WTC11 (cell line): ENCODE measurements around the gene GABPB2. TPM values are rescaled to one million over a fixed set of nuclear protein-coding genes. Genes with fewer than 3 reads are reported as not detected.

Experiments used
- ATAC-seq: fragments of 200-7000 bp; cut with Tn5 transposase; 2 replicates; pipeline ENCODE4 v1.10.0; 2021; ENCODE audit warnings: mild to moderate bottlenecking, moderate library complexity
- CTCF ChIA-PET: fragments of 300-600 bp; sonication (Branson Sonifier 250); formaldehyde crosslinking; loops from one replicate; lab custom pipeline; 2021; ENCODE audit warnings: antibody characterized with exemption; lab: Charles Lee
- POLR2A ChIA-PET: fragments of 350-600 bp; sonication (Branson Sonifier 250); formaldehyde crosslinking; loops from one replicate; lab custom pipeline; 2021; ENCODE audit warnings: antibody characterized with exemption; lab: Charles Lee
- DNase-seq: peaks from one replicate; pipeline ENCODE4 v3.0.0; 2021; ENCODE audit warnings: low spot score
- H3K27ac Mint-ChIP-seq: 2 replicates; pipeline ENCODE4 v1.8.0; 2021; ENCODE audit warnings: mixed read lengths
- H3K27me3 Mint-ChIP-seq: 2 replicates; pipeline ENCODE4 v1.8.0; 2021; ENCODE audit warnings: low read depth, mild to moderate bottlenecking, moderate library complexity, mixed read lengths
- H3K36me3 Mint-ChIP-seq: 2 replicates; pipeline ENCODE4 v1.8.0; 2021; ENCODE audit warnings: mixed read lengths
- H3K4me1 Mint-ChIP-seq: 2 replicates; pipeline ENCODE4 v1.8.0; 2022; ENCODE audit warnings: mixed read lengths
- H3K4me3 Mint-ChIP-seq: 2 replicates; pipeline ENCODE4 v1.8.0; 2021; ENCODE audit warnings: mild to moderate bottlenecking, moderate library complexity, mixed read lengths
- H3K9me3 Mint-ChIP-seq: 2 replicates; pipeline ENCODE4 v1.8.0; 2021; ENCODE audit warnings: mixed read lengths
- CREM ChIP-seq: sonication (generic); formaldehyde crosslinking; IDR thresholded peaks from 2 replicates; pipeline ENCODE4 v1.8.1; 2022; ENCODE audit warnings: mild to moderate bottlenecking, missing genetic modification reagents, moderate library complexity
- ESRRA ChIP-seq: sonication (generic); formaldehyde crosslinking; IDR thresholded peaks from 2 replicates; pipeline ENCODE4 v1.8.1; 2022; ENCODE audit warnings: mild to moderate bottlenecking, missing genetic modification reagents, borderline replicate concordance
- ETV6 ChIP-seq: sonication (generic); formaldehyde crosslinking; IDR thresholded peaks from 2 replicates; pipeline ENCODE4 v1.8.1; 2022; ENCODE audit warnings: mild to moderate bottlenecking, missing genetic modification reagents
- FOXP1 ChIP-seq: sonication (generic); formaldehyde crosslinking; IDR thresholded peaks from 2 replicates; pipeline ENCODE4 v1.8.0; 2022; ENCODE audit warnings: missing genetic modification reagents, mild to moderate bottlenecking, moderate library complexity, borderline replicate concordance
- GRHL2 ChIP-seq: fragments of 250-450 bp; sonication (Bioruptor Pico); IDR thresholded peaks from 2 replicates; pipeline ENCODE4 v1.8.0; 2022; ENCODE audit warnings: mild to moderate bottlenecking, moderate library complexity; ENCODE audit not compliant: insufficient replicate concordance, severe bottlenecking
- KAT7 ChIP-seq: sonication (generic); formaldehyde crosslinking; IDR thresholded peaks from 2 replicates; pipeline ENCODE4 v1.8.1; 2023; ENCODE audit warnings: missing genetic modification reagents, mild to moderate bottlenecking, borderline replicate concordance
- NFATC4 ChIP-seq: fragments of 250-450 bp; sonication (Bioruptor Pico); IDR thresholded peaks from 2 replicates; pipeline ENCODE4 v1.9.0; 2021; ENCODE audit warnings: mild to moderate bottlenecking
- NR1H2 ChIP-seq: sonication (generic); formaldehyde crosslinking; IDR thresholded peaks from 2 replicates; pipeline ENCODE4 v1.9.0; 2021; ENCODE audit warnings: mild to moderate bottlenecking, moderate library complexity, missing genetic modification reagents
- NR2C2 ChIP-seq: sonication (generic); formaldehyde crosslinking; IDR thresholded peaks from 2 replicates; pipeline ENCODE4 v1.8.0; 2022; ENCODE audit warnings: mild to moderate bottlenecking, missing genetic modification reagents
- OVOL2 ChIP-seq: fragments of 250-450 bp; sonication (Bioruptor Pico); IDR thresholded peaks from 2 replicates; pipeline ENCODE4 v1.9.0; 2021; ENCODE audit warnings: mild to moderate bottlenecking, borderline replicate concordance
- RORB ChIP-seq: fragments of 250-450 bp; sonication (Bioruptor Pico); IDR thresholded peaks from 2 replicates; pipeline ENCODE4 v1.9.0; 2021; ENCODE audit warnings: mild to moderate bottlenecking
- SMAD3 ChIP-seq: sonication (generic); formaldehyde crosslinking; IDR thresholded peaks from 2 replicates; pipeline ENCODE4 v1.8.0; 2022; ENCODE audit warnings: missing genetic modification reagents, mild to moderate bottlenecking, borderline replicate concordance
- SOX15 ChIP-seq: fragments of 250-450 bp; sonication (Bioruptor Pico); IDR thresholded peaks from 2 replicates; pipeline ENCODE4 v1.9.0; 2021; ENCODE audit warnings: mild to moderate bottlenecking
- ZNF121 ChIP-seq: sonication (generic); formaldehyde crosslinking; IDR thresholded peaks from 2 replicates; pipeline ENCODE4 v1.8.0; 2023; ENCODE audit warnings: missing genetic modification reagents
- ZNF423 ChIP-seq: fragments of 250-450 bp; sonication (Bioruptor Pico); IDR thresholded peaks from 2 replicates; pipeline ENCODE4 v2.1.2; 2022; ENCODE audit warnings: mild to moderate bottlenecking, moderate library complexity
- total RNA-seq: library from RNA; stranded (reverse); gene quantifications from 3 replicates; pipeline ENCODE4 v1.2.3, GENCODE V29; 2021
- TF ChIP-seq, protein P1 (sequence below): sonication (generic); formaldehyde crosslinking; IDR thresholded peaks from 2 replicates; pipeline ENCODE4 v1.8.1; 2023; ENCODE audit warnings: mild to moderate bottlenecking, missing genetic modification reagents, moderate library complexity
- TF ChIP-seq, protein P2 (sequence below): fragments of 250-450 bp; sonication (Bioruptor Pico); IDR thresholded peaks from 2 replicates; pipeline ENCODE4 v1.9.0; 2021; ENCODE audit warnings: moderate library complexity, mild to moderate bottlenecking, inconsistent platforms, borderline replicate concordance
- TF ChIP-seq, protein P3 (sequence below): fragments of 250-450 bp; sonication (Bioruptor Pico); IDR thresholded peaks from 2 replicates; pipeline ENCODE4 v1.8.0; 2021; ENCODE audit warnings: mild to moderate bottlenecking
- TF ChIP-seq, protein P4 (sequence below): sonication (generic); formaldehyde crosslinking; IDR thresholded peaks from 2 replicates; pipeline ENCODE4 v1.8.1; 2022; ENCODE audit warnings: missing genetic modification reagents, borderline replicate concordance
- TF ChIP-seq, protein P5 (sequence below): sonication (generic); formaldehyde crosslinking; IDR thresholded peaks from 2 replicates; pipeline ENCODE4 v1.8.1; 2022; ENCODE audit warnings: mild to moderate bottlenecking, moderate library complexity, missing genetic modification reagents

Gene GABPB2
- total RNA-seq, 1 experiment from 2014 or later = 1.7 TPM

DNA sequence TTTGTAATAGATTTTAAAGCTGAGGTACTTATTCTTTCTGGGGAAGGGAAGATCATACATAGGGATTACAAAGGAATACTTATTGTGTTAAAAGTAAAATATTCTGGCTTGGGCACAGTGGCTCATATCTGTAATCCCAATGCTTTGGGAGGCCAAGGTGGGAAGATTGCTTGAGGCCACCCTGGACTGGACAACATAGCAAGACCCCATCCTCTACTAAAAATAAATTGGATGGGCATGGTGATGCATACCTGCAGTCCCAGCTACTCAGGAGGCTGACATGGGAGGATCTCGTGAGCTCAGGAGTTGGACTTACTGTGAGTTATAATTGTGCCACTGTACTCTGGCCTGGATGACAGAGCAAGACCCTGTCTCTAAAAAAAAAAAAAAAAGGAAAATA lies 27.6 kb downstream of the GABPB2 start:
- no peaks in the 10 kb centered on the region; the same call in 1 of the 2 replicates for H3K27me3 Mint-ChIP-seq
- CTCF ChIA-PET = interaction anchor here (0.9 to 1.4 kb wide), 2 partner anchors 13 to 73 kb away, joined by 4 to 5 read pairs; no protein-coding TSS in a partner anchor
- POLR2A ChIA-PET = no interaction called here

DNA sequence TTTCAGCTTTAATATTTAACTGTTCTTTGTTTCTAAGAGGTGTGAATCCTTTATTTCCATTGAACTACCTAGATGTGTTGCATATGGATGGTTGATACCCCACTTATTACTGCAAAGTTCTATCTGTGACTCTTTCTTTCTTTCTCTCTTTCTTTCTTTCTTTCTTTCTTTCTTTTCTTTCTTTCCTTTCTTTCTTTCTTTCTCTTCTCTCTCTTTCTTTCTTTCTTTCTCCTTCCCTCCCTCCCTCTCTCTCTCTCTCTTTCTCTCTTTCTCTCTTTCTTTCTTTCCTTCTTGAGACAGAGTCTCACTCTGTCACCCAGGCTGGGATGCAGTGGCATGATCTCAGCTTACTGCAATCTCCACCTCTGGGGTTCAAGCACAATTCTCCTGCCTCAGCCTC lies 34.1 kb downstream of the GABPB2 start:
- CTCF ChIA-PET = interaction anchor here (0.6 kb wide), 1 partner anchor 72 kb away, joined by 3 read pairs; the partner anchor contains the start of gene TMOD4
- POLR2A ChIA-PET = no interaction called here
- DNase-seq = no peak
- no peak overlapping the region for H3K4me3 Mint-ChIP-seq
- no peak overlapping the region for H3K27ac Mint-ChIP-seq
- no peaks in the 10 kb centered on the region for H3K9me3 Mint-ChIP-seq
- no peaks in the 10 kb centered on the region for H3K4me1 Mint-ChIP-seq
- no peaks in the 10 kb centered on the region for H3K27me3 Mint-ChIP-seq
- TF ChIP-seq ZNF423 (CRISPR knock-in tag) (no peak), ESRRA (CRISPR knock-in tag) (no peak), FOXP1 (CRISPR knock-in tag) (no peak), NR1H2 (CRISPR knock-in tag) (no peak), GRHL2 (CRISPR knock-in tag) (no peak), ETV6 (CRISPR knock-in tag) (no peak), NFATC4 (CRISPR knock-in tag) (no peak), CREM (CRISPR knock-in tag) (no peak), KAT7 (CRISPR knock-in tag) (no peak), RORB (no peak), SOX15 (CRISPR knock-in tag) (no peak), SMAD3 (CRISPR knock-in tag) (no peak), NR2C2 (CRISPR knock-in tag) (no peak)
- TF ChIP-seq, protein P1, sequence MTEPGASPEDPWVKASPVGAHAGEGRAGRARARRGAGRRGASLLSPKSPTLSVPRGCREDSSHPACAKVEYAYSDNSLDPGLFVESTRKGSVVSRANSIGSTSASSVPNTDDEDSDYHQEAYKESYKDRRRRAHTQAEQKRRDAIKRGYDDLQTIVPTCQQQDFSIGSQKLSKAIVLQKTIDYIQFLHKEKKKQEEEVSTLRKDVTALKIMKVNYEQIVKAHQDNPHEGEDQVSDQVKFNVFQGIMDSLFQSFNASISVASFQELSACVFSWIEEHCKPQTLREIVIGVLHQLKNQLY (CRISPR knock-in tag) = no peak
- TF ChIP-seq, protein P2, sequence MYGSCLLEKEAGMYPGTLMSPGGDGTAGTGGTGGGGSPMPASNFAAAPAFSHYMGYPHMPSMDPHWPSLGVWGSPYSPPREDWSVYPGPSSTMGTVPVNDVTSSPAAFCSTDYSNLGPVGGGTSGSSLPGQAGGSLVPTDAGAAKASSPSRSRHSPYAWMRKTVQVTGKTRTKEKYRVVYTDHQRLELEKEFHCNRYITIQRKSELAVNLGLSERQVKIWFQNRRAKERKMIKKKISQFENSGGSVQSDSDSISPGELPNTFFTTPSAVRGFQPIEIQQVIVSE (CRISPR knock-in tag) = no peak
- TF ChIP-seq, protein P3, sequence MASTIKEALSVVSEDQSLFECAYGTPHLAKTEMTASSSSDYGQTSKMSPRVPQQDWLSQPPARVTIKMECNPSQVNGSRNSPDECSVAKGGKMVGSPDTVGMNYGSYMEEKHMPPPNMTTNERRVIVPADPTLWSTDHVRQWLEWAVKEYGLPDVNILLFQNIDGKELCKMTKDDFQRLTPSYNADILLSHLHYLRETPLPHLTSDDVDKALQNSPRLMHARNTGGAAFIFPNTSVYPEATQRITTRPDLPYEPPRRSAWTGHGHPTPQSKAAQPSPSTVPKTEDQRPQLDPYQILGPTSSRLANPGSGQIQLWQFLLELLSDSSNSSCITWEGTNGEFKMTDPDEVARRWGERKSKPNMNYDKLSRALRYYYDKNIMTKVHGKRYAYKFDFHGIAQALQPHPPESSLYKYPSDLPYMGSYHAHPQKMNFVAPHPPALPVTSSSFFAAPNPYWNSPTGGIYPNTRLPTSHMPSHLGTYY (CRISPR knock-in tag) = no peak
- TF ChIP-seq, all 79 proteins: peak for 0
- no peaks in the 10 kb centered on the region for H3K36me3 Mint-ChIP-seq
- no peak for ATAC-seq

More for the DNA sequence above, 27.6 kb downstream of the GABPB2 start:
- ATAC-seq = no peak
- TF ChIP-seq ZNF121 (peak; percentile 66), OVOL2 (CRISPR knock-in tag) (no peak), NFATC4 (CRISPR knock-in tag) (no peak)
- TF ChIP-seq, protein P4, sequence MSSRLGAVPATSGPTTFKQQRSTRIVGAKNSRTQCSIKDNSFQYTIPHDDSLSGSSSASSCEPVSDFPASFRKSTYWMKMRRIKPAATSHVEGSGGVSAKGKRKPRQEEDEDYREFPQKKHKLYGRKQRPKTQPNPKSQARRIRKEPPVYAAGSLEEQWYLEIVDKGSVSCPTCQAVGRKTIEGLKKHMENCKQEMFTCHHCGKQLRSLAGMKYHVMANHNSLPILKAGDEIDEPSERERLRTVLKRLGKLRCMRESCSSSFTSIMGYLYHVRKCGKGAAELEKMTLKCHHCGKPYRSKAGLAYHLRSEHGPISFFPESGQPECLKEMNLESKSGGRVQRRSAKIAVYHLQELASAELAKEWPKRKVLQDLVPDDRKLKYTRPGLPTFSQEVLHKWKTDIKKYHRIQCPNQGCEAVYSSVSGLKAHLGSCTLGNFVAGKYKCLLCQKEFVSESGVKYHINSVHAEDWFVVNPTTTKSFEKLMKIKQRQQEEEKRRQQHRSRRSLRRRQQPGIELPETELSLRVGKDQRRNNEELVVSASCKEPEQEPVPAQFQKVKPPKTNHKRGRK (CRISPR knock-in tag) = no peak
- TF ChIP-seq, protein P5, sequence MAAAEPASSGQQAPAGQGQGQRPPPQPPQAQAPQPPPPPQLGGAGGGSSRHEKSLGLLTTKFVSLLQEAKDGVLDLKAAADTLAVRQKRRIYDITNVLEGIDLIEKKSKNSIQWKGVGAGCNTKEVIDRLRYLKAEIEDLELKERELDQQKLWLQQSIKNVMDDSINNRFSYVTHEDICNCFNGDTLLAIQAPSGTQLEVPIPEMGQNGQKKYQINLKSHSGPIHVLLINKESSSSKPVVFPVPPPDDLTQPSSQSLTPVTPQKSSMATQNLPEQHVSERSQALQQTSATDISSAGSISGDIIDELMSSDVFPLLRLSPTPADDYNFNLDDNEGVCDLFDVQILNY = no peak
- Mint-ChIP-seq H3K36me3 (no peaks in the 10 kb centered on the region), H3K27ac (no peak overlapping the region), H3K4me1 (no peaks in the 10 kb centered on the region), H3K4me3 (no peak overlapping the region), H3K9me3 (no peaks in the 10 kb centered on the region)
- DNase-seq = no peak
